ENCODE data around the gene ATP6V0A1. TPM values are rescaled to one million over a fixed set of nuclear protein-coding genes. Genes with fewer than 3 reads are reported as not detected.
"Not testable (repeated sequence)": the region's sequence is repeated elsewhere in the genome, so short reads cannot be mapped to it uniquely, and the experiment has no call there.

Gene ATP6V0A1
- total RNA-seq, 1 experiment from 2014 or later: 42.0 TPM

DNA sequence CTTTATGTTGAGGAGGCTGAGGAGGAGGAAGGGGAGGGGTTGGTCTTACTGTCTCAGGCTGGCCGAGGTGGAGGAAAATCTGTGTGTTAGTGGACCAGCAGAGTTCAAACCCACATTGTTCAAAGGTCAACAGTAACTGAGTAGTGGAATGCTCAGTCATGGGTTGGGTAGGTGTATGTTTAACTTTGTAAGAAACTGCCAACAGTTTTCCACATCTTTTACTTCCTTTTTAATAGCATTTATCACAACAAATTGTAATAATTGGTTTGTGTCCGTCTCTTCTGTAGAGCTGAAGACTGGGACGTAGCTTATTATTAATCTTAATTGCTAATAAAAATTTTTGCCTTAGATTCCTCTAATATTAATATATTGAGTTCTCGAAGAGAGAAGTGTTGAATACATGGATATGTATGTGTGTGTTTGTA lies 5.3 kb downstream of the ATP6V0A1 start:
- DNase-seq (ENCODE audit: low read depth): peak; percentile 56
- in situ Hi-C loops (cut with HindIII; ENCODE audit: low pct_unique_long_range_greater_than_20kb, low sequenced_read_pairs): no loop called here

DNA sequence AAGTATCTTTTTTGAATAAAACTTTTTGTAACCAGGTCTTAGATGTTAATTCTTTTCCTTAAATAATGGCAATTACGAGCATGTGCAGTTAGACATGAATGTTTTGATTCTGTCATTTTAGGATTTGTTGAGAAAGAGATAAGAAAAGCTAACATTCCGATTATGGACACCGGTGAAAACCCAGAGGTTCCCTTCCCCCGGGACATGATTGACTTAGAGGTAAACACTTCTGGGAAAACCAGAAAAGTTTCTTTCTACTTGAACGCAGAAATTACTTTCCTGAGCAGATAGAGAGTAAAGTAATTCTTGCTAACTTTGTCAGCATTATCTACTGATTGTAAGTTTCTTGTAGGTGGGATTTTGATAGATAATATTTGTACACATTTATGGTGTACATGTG lies 9.2 kb downstream of the ATP6V0A1 start:
- DNase-seq (ENCODE audit: low read depth): no peak
- in situ Hi-C loops (cut with HindIII; ENCODE audit: low pct_unique_long_range_greater_than_20kb, low sequenced_read_pairs): no loop called here

DNA sequence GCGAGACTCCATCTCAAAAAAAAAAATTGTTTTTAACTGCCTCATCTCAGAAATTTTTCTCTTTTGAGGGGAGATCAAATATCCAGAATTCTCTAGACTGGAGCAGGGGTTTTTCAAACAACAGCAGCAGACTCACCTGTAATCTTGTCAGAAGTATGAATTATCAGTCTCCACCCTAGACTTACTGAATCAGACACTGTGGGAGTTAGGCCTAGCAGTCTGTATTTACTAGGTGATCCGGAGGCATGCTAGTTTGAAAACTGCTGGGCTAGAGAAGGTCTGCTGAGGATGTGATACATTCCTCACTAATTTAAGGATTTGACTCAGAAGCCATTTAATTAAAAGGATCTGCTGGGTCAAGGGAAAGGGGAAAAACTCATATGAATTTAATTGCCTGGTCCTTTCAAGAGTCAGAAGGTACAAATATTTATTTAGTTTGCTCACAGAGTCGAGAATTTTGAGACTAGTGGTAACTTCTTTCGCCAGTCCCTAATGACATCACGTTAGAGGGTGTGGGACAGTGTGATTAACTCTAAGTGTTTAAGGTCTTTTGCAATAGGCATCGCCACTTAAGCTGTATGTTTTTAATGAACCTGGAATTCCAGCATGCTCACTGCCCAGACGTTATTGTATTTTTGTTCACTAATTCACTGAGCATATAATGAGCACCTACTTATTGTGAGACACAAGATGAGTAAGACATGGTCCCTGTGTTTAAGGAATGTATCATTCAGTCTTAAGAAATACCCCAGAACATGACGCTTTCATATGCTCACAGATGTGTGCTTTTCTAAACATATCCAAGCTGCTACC lies 14.2 kb downstream of the ATP6V0A1 start:
- peak; percentile 82 for DNase-seq (ENCODE audit: low read depth)

DNA sequence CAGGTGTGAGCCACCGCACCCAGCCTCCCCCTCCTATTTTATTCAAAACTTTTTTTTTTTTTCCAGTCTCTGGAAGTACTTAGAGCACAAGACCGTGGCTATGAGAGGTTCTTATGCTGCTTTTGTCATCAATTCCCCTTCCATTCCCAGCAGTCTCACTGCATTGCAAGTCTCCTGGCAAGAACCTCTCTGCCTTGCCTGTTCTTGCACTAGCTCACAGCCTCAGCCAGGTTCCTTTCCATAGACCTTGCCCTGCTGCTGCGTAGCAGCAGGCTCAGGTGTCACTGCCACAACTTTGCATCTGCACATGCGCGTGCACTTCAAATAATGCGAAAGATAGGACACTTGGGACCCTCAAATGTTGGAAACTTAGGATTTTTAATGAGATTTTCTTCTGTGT lies 15.6 kb downstream of the ATP6V0A1 start:
- in situ Hi-C loops (cut with HindIII; ENCODE audit: low pct_unique_long_range_greater_than_20kb, low sequenced_read_pairs): no loop called here
- no peak for DNase-seq (ENCODE audit: low read depth)

More for the DNA sequence above, 14.2 kb downstream of the ATP6V0A1 start:
- in situ Hi-C loops (cut with HindIII; ENCODE audit: low pct_unique_long_range_greater_than_20kb, low sequenced_read_pairs): no loop called here

DNA sequence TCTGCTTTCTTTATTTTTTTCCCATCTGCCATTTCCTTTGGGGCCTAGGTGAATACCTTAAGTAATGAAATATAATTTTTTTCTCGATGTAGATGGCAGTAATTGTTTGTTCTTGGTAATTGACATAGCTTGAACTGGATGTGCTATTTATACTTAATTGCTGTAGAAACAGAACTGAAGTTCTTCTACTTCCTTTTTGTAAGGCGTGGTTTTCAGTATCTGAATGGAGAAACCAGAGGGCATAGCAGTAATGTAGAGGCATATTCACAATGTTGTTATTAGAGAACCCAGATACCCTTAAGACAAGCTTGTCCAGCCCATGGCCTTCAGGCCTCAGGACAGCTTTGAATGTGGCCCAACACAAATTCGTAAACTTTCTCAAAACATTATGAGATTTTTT lies 16.4 kb downstream of the ATP6V0A1 start:
- no peak for DNase-seq (ENCODE audit: low read depth)
- in situ Hi-C loops (cut with HindIII; ENCODE audit: low pct_unique_long_range_greater_than_20kb, low sequenced_read_pairs): no loop called here

DNA sequence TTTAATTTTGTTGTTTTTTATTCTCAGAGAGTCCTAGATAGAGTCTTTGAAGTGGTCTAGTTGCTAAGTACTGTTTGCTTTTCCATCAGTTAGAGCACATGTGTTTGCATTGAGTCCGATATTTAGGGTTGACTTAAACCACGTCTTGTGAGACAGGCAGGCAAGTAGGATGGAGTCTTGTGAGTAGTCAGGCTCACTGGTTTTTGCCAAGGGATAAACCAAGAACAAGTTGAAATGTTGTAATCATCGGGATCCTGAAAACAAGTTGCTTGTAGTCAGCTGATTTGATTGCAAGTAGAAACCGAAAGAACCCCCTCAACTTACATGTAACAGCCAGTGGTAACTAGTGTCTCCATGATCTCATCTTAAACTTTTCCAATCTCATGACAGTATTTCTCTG lies 17.2 kb downstream of the ATP6V0A1 start:
- no peak for DNase-seq (ENCODE audit: low read depth)
- in situ Hi-C loops (cut with HindIII; ENCODE audit: low pct_unique_long_range_greater_than_20kb, low sequenced_read_pairs): no loop called here

DNA sequence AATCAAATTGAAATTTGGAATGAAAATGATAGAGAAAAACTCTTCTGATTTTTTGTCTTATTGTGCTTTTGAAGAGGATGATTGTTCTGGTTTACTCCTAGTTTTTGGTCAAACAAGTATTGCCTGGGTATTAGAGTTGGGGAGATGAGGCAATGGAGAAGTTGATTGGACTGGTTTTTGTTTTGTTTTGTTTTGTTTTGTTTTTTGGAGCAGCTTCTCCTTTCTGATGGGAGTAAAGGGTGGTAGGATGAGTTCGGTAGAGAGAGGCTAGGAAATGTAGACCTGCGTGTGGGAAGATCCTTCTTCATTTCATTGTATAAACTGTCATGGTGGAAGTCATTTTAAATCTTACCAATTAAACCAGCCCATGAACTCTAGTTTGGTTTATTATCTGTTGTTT lies 17.7 kb downstream of the ATP6V0A1 start:
- DNase-seq (ENCODE audit: low read depth): no peak
- in situ Hi-C loops (cut with HindIII; ENCODE audit: low pct_unique_long_range_greater_than_20kb, low sequenced_read_pairs): no loop called here

DNA sequence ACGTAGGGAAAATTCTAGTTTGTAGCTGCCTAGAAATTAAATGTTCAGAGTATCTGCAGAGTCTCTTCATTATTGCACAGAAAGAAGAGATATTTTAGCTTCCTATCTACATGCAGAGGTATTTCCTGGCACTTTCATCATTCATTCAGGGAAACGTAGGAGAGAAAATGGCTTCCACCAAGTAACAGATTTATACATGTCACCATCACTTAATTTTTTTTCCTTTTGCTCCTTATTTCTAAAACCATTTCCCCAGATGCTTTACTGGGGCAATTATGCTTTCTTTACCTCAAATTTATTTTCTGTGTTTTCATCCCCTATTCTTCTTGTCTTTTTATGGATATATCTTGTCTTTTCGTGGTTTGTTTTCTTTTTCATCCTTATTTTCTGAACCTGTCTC lies 18.5 kb downstream of the ATP6V0A1 start:
- in situ Hi-C loops (cut with HindIII; ENCODE audit: low pct_unique_long_range_greater_than_20kb, low sequenced_read_pairs): no loop called here
- no peak for DNase-seq (ENCODE audit: low read depth)

DNA sequence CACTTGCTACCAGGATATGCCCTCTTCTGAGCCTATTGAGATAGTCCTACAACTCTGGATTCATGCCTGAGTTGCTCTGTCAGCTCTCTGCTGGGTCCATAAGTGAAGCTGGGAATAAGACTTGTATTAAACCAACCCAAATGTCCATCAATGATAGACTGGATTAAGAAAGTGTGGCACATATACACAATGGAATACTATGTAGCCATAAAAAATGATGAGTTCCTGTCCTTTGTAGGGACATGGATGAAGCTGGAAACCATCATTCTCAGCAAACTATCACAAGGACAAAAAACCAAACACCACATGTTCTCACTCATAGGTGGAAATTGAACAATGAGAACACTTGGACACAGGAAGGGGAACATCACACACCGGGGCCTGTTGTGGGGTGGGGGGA lies 19.1 kb downstream of the ATP6V0A1 start:
- in situ Hi-C loops (cut with HindIII; ENCODE audit: low pct_unique_long_range_greater_than_20kb, low sequenced_read_pairs); DNase-seq (ENCODE audit: low read depth): not testable (repeated sequence)

DNA sequence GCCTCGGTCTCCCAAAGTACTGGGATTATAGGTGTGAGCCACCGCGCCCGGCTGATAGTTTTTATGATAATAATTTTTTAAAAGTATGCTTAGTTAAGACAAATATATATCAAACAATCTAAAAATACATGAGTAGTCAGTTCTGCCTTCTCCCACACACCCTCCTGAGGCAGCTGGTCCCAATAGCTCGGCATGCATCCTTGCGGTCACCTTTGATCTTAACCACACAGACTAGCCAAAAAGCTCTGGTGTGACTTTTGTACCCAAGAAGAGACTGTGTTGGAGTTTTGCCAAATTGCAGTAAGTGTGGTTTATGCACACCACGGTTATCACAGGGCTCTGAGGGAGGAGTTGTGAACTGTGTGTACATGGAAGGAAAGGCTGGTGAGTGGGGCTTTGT lies 25.6 kb downstream of the ATP6V0A1 start:
- DNase-seq (ENCODE audit: low read depth): no peak
- in situ Hi-C loops (cut with HindIII; ENCODE audit: low pct_unique_long_range_greater_than_20kb, low sequenced_read_pairs): no loop called here

DNA sequence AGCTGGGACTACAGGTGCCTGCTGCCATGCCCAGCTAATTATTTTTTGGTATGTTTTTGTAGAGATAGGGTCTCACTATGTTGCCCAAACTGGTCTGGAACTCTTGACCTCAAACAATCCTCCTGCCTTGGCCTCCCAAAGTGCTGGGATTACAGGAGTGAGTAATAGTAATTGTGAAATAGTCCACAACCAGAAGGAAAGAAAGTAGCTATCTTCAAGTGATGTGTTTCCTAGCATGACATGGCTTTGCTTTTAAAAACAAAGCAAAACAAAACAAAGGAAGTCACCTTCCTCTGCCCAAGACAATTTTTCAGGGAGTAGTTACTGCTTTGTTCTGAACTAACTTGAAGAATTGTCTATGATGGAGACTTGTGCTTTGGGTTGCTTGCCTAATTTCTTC lies 27.0 kb downstream of the ATP6V0A1 start:
- in situ Hi-C loops (cut with HindIII; ENCODE audit: low pct_unique_long_range_greater_than_20kb, low sequenced_read_pairs): no loop called here
- no peak for DNase-seq (ENCODE audit: low read depth)

DNA sequence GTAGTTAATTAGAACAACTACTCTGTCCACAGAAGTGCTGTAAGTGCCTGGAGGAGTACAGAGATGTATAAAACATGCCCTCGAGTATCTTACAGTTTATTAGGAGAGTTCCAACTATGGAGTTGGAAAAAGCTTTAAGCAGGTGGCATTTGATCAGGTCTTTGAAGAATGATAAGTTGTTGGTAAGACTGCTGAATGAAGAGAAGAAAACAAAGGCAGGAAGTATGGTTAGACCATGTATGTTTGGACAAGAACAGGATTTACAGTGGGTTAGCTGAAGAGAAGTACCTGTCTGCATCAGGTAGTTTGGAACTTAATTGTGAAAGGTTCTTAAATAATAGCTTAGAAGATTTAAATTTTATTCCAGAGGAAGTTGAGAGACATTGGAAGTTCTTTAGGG lies 29.4 kb downstream of the ATP6V0A1 start:
- in situ Hi-C loops (cut with HindIII; ENCODE audit: low pct_unique_long_range_greater_than_20kb, low sequenced_read_pairs): no loop called here
- no peak for DNase-seq (ENCODE audit: low read depth)

DNA sequence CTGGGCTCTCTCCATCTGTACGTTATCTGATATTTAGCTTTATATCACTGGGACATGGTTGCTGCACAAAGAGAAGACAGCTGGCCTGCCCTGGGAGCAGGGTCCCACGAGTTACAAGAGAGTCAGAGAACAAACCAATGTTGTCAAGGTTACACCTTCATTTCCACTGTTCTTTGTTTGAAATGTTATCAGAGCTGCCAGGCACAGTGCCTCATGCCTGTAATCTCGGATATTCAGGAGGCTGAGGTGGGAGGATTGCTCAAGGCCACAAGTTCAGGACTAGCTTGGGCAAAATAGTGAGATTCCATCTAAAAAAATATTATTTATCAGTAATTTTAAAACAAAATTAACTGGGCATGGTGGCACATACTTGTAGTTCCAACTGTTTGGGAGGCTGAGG lies 34.6 kb downstream of the ATP6V0A1 start:
- in situ Hi-C loops (cut with HindIII; ENCODE audit: low pct_unique_long_range_greater_than_20kb, low sequenced_read_pairs): no loop called here
- no peak for DNase-seq (ENCODE audit: low read depth)

DNA sequence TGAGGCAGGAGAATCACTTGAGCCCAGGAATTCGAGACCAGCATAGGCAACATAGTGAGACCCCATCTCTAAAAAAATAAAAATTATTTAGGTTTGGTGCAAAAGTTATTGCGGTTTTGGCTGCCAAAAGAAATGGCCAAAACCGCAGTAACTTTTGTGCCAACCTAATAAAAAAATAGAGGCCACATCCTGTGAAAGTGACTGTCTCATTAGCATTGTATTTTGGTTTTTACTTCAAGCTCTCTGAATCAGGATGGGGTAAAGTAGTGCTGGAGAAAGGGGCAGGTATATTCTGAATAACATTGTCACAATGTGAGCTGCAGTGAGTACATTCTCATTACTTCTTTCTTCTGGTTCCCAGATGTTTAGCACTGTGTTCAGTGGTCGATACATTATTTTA lies 36.0 kb downstream of the ATP6V0A1 start:
- in situ Hi-C loops (cut with HindIII; ENCODE audit: low pct_unique_long_range_greater_than_20kb, low sequenced_read_pairs): no loop called here
- DNase-seq (ENCODE audit: low read depth): no peak

DNA sequence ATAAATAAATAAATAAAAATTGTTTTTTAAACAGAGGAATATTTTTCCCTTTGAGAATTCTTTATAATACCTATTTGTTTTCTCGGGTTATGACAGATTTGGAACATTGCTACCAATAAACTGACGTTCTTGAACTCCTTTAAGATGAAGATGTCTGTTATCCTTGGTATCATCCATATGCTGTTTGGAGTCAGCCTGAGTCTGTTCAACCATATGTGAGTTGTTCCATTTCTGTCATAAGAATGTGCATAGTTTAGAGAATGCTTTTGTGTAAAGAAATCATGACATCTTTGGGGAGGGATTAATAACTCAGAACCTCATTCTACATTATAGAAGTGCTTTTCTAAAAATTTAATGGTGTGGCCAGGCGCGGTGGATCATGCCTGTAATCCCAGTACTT lies 40.1 kb downstream of the ATP6V0A1 start:
- DNase-seq (ENCODE audit: low read depth): no peak
- in situ Hi-C loops (cut with HindIII; ENCODE audit: low pct_unique_long_range_greater_than_20kb, low sequenced_read_pairs): no loop called here

DNA sequence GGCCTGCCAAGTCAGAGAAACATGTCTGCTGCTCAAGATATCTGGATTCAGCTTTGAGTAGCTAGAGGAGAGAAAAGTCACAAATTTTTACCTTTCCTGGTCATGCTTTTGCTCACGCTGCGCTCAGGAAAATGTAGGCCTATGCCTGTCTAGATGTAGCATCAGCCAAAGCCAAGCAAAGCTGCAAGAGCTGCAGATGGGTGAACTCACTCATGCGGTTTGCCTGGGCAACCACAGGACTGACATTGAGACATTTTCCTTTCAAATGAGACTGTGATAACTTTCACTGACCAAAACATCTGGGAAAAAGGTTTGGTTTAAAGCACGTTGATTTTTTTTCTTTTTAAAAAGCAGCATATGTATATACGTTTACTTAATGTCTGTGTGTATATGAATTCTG lies 43.4 kb downstream of the ATP6V0A1 start:
- no peak for DNase-seq (ENCODE audit: low read depth)
- in situ Hi-C loops (cut with HindIII; ENCODE audit: low pct_unique_long_range_greater_than_20kb, low sequenced_read_pairs): no loop called here

DNA sequence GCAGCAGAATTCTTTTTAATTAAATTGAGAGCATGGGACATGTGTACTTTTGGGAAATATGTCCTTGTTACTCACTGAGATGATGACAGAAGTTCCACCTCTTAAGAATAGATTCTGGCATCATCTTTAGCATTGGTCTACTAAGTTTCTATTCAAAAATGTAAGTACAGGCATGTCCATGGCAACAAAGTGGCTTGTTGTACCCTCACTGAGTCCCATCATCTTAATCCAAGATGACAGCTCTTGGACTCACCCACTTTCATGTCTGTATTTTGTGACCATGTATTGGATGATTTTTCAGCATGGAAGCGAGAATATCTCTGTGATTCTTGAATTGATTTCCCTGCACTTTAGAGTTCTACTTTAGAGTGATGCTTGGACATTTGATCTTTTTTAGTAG lies 44.2 kb downstream of the ATP6V0A1 start:
- in situ Hi-C loops (cut with HindIII; ENCODE audit: low pct_unique_long_range_greater_than_20kb, low sequenced_read_pairs): no loop called here
- DNase-seq (ENCODE audit: low read depth): no peak

DNA sequence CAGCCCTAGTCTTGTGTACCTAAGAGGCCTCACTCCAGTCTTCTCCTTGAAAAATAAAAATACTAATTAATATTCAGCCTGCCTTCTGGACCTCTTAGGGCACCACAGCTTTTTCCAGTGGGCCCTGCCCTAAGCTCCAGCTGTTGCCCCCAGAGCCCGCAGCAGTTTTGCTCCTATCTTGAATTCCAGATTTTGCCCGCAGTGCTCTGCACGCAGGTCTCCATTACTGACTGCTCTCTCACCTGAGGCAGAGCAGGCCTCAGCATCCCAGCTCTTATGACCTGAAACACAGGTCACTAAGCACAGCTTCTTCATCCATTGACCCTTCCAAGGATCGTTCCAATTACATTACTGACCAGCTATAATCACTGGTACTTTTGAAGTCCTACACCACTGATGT lies 49.0 kb downstream of the ATP6V0A1 start:
- in situ Hi-C loops (cut with HindIII; ENCODE audit: low pct_unique_long_range_greater_than_20kb, low sequenced_read_pairs): no loop called here
- DNase-seq (ENCODE audit: low read depth): no peak

DNA sequence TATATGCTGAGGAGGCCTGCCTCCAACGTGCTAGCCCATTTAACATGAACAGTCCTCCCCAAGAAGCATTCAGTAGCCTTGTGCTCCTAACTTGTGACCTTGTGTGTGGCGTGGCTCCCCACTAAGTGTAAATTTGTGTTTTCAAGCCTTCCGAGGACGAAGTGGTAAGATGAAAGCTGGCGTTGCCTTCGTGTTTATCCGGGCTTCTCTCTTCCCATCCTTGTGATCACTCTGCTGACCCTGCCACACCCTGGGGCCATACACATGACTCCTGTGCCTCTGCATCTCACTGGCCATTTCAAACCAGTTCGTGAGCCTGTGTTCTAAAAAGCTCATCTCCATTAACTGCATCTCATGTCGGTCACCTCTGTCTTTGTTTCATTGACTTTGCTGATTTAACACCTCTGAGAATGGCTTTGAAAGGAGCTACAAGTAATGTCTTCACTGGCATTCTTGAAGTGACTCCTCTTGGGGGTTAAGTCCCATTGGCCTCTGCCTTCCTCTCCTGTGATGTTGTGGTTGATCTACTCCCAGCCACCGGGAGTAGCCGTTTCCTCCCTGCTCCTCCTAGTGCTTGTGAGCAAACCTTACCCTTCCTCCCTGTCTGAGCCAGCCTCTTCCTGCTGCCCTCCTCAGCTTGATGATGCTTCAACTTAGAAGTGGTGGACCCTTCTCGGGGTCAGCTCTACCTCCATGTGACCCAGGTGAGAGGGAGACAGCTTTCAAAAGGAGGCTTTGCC lies 49.9 kb downstream of the ATP6V0A1 start:
- in situ Hi-C loops (cut with HindIII; ENCODE audit: low pct_unique_long_range_greater_than_20kb, low sequenced_read_pairs): no loop called here
- no peak for DNase-seq (ENCODE audit: low read depth)

DNA sequence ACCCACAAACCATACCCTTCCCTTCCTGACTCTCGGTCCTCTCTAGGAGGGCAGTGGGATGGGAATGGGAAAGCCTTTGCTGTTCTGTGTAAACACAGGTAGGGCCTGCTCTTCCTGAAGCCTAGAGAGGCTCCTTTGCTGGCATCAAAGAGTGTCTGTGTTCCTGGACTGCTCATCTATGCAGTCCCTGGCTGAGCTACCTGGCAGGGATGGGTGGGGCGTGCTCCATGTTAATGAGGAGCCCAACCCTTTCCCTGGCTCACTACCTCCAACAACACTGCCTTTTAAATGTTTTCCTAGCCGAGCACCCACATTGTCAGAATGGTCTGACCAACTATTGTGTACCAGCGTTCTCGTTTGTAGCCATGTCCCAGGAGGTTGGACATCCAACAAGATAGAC lies 50.7 kb downstream of the ATP6V0A1 start:
- no peak for DNase-seq (ENCODE audit: low read depth)
- in situ Hi-C loops (cut with HindIII; ENCODE audit: low pct_unique_long_range_greater_than_20kb, low sequenced_read_pairs): no loop called here

All from Caki2 (cell line).